Activated CD4-positive, CD25-positive, alpha-beta regulatory T cell (primary cell): Measurements from ENCODE around the gene EPC1.

Experiments used
- DNase-seq, 4 experiments: peaks; one replicate each; lab custom pipeline; 2025; lab: John Stamatoyannopoulos, UW

The EPC1 gene

GRCh38 chr10:32337350-32337749 is 9.6 kb downstream of the EPC1 start:
- no peak for DNase-seq

DNA sequence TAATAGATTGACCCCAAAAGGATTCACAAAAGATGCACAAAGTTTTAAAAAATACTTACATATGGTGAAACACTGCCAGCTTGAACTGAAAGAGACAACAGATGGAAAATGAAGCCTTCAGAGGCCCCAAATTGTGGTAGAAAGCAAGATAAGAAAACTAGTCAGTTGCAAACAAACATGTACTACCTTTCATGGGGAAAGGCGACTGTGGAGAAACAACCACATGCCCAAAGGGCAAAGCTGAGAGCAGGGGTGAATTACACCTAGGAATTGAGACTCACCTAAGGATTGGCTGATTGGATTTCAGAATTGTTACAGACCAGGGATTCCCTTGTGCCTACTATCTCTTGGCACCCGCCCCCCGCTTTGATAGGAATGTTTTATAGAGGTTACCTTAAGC is 13.1 kb downstream of the EPC1 start:
- DNase-seq = no peak

GRCh38 chr10:32332299-32332750 is 14.6 kb downstream of the EPC1 start:
- DNase-seq = peak; percentile 35 to 53 (median 44)

DNA sequence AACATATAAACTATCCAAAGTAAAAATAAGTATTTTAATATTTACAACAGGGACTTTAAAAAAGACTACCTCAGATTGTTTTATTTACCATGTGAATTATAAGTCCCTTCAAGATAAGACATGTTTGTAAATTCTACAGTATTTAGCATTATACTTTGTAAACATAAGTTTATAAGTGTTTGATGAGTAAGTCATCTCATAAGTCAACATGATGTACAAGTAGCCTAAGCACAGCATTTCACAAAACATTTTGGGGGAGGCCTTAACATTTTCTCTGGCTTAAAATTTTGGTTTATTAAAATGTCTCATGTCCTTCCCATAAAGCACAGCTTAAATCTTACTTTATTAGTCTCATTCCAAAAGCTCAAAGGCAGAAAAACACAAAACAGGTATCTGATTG is 15.4 kb downstream of the EPC1 start:
- DNase-seq = no peak

GRCh38 chr10:32330214-32330613 is 16.7 kb downstream of the EPC1 start:
- DNase-seq = no peak

GRCh38 chr10:32329061-32329460 is 17.9 kb downstream of the EPC1 start:
- no peak for DNase-seq

GRCh38 chr10:32328499-32328898 is 18.5 kb downstream of the EPC1 start:
- no peak for DNase-seq

DNA sequence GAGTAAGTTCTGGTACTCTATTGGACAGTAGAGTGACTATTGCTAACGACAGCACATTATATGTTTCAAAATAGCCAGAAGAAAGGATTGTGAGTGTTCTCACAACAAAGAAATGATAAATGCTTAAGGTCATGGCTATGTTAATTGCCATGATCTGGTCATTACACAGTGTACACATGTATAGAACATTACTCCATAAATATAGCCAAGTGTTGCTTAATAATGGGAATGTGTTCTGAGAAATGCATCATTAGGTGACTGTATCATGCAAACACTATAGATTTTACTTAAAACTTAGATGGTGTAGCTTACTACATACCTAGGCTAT is 19.6 kb downstream of the EPC1 start:
- no peak for DNase-seq

DNA sequence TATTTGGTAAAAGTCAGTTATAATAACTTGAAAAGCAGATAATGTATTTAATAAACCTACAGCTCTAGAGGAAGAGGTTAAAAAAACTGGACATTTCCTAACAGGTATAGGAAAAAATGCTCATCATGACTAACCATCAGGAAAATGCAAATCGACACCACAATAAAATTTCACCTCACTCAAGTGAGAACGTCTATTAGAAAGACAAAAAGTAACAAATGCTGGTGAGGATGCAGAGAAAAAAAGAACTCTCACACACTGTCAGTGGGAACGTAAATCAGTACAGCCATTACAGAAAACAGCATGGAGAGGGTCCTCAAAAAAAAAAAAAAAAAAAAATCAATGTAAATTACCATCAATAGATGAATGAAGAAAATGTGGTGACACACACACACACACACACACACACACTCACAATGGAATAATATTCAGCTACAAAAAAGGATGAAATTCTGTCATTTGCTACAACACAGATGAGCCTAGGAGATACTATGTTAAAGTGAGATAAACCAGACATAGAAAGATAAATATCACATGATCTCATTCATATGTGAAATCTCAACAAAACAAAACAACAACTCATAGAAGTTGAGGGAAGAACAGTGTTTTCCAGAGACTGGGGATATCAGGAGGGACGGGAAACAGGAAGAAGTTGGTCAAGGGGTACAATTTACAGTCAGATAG is 20.1 kb downstream of the EPC1 start:
- DNase-seq = no peak

DNA sequence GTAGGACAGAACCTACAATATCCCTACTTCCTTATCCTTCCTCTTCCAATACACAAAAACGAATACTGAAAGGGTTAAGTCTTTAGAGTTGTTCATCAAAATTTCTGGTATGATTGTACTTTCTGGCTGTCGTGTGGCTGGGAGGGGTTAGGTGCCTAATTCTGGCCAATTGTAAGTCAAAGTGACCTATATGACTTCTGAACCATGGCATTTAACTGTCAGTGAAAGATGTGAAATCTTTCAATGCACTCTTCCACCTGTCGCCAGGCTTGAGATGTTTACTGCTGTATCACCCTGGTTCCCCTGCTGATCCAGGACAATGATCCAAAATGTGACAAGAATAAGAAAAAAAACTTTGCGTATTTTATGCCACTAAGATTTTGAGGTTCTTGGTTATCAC is 20.8 kb downstream of the EPC1 start:
- no peak for DNase-seq

- no peak for DNase-seq
Observed at GRCh38 chr10:32323051-32323450, 23.9 kb downstream of the EPC1 start.

DNA sequence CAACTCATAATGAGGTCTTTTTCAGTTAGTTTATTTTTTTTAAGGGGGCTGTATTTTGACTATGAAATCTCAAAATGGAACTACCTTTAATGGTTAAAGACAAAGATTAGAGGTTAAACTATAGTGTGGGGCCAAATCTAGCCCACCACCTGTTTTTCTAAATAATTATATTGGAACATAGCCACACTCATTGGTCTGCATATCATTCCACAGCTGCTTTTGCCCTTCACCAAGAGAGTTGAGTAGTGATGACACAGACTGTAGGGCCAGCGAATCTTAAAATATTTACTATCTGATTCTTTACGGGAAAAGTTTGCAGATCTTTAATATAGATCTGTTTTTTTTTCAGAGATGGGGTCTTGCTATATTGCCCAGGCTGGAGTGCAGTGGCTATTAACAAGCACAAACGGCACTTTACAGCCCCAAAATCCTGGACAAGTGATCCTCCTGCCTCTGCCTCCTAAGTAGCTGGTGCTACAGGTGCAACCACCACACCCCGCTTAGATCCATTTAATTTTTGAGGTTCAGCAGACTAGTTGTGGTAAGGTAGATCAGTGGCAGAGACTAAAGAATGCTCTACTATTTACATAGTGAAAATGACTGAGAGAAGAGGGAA is 25.8 kb downstream of the EPC1 start:
- no peak for DNase-seq

GRCh38 chr10:32318476-32318896 is 28.5 kb downstream of the EPC1 start:
- DNase-seq = no peak

- DNase-seq = no peak
Observed at GRCh38 chr10:32317795-32318357, 29.1 kb downstream of the EPC1 start.

GRCh38 chr10:32315424-32315823 is 31.5 kb downstream of the EPC1 start:
- DNase-seq = no peak

- DNase-seq = no peak
Observed at GRCh38 chr10:32314588-32314987, 32.4 kb downstream of the EPC1 start.

DNA sequence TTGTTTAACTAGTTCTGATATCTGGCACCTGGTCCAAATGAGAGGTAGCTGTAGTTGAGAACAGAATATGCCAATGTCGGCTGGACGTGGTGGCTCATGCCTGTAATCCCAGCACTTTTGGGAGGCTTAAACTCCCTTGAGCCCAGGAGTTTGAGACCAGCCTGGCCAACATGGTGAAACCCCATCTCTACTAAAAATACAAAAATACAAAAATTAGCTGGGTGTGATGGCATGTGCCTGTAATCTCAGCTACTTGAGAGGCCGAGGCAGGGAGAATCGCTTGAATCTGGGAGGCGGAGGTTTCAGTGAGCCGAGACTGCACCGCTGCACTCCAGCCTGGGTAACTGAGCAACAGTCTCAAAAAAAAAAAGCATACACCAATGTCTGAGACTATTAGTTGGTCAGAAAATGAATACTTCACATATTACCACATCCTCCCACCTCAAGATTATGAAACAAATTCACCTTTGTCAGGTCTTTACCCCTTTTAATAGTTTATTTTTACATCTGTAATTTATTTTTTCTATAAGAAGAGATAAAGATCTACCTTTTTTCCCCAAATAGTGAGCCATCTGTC is 38.8 kb downstream of the EPC1 start:
- no peak for DNase-seq

DNA sequence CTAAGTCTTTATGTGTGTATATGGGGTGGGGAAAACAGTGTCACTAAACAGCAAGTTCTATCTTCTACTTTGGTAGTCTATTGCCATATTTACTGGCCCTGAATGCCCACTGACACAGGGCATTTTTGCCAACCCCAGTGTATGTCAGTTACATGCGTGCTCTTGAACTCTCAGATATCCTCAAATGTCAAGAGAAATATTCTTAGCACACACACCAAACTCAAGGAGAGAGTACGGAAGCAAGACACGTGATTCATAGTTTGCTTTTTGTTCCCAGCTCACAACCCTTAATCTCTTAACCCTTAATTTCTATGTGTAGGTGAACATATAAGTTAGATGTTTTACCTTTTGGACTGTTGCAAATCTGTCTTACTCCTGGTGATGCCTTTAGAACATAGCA is 39.3 kb downstream of the EPC1 start:
- no peak for DNase-seq

DNA sequence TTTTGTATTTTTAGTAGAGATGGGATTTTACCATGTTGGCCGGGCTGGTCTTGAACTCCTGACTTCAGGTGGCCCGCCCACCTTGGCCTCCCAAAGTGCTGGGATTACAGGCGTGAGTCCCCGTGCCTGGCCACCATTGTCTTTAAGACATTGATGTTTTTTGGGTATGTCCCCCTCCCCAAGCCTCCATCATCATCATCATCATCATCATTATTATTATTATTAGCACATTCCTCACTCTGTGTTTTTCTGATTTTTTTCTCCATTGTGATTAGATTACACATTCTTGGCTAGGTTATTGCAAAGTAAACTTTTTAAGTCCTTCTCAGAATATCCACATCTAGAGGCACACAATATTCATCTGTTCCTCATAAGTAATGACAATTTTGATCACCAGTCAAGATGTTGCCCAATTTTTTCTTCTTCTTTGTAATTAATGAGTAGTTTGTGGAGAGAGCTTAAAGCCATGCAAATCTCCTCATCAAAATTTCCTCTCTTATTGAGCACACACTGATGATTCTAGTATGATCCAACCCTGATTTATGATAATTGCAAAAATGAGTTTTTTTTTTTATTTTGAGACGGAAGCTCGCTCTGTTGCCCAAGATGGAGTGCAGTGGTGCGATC is 47.5 kb downstream of the EPC1 start:
- no peak for DNase-seq

- DNase-seq = no peak
Observed at GRCh38 chr10:32298075-32298812, 48.7 kb downstream of the EPC1 start.

GRCh38 chr10:32295027-32295426 is 51.9 kb downstream of the EPC1 start:
- no peak for DNase-seq

GRCh38 chr10:32293581-32293980 is 53.4 kb downstream of the EPC1 start:
- DNase-seq = no peak
